K562 (cell line): ENCODE measurements around the gene GPR37L1. TPM values are rescaled to one million over a fixed set of nuclear protein-coding genes. Genes with fewer than 3 reads are reported as not detected.

Source experiments
- BMI1 ChIP-seq: fragments of 150-350 bp; IDR thresholded peaks from 2 replicates; pipeline ENCODE4 v1.6.1; 2014; ENCODE audit warnings: low read length
- EGR1 ChIP-seq: fragments of 450-650 bp; conservative IDR thresholded peaks from 2 replicates; pipeline ENCODE4 v1.6.1; 2017; ENCODE audit warnings: mild to moderate bottlenecking
- LARP7 ChIP-seq: fragments of 450-650 bp; IDR thresholded peaks from 2 replicates; pipeline ENCODE4 v1.6.1; 2016
- NCOA2 ChIP-seq, 2 experiments: fragments of 450-650 bp; IDR thresholded peaks; 2 replicates each; pipeline ENCODE4 v1.6.1; 2018; ENCODE audit warnings: mild to moderate bottlenecking in 2 of 2, moderate library complexity in 1 of 2; ENCODE audit not compliant: partially characterized antibody in 2 of 2
- NFE2 ChIP-seq: IDR thresholded peaks from 2 replicates; pipeline ENCODE4 v1.6.1; 2014; ENCODE audit warnings: antibody characterized with exemption, low read depth
- NFE2L1 ChIP-seq: fragments of 450-650 bp; IDR thresholded peaks from 2 replicates; pipeline ENCODE4 v1.6.1; 2016; ENCODE audit warnings: missing genetic modification characterization, low read depth, mild to moderate bottlenecking, missing compliant biosample characterization, moderate library complexity, borderline replicate concordance
- RNF219 ChIP-seq: fragments of 250-450 bp; sonication (Bioruptor Pico); IDR thresholded peaks from 2 replicates; pipeline ENCODE4 v1.5.0; 2022; ENCODE audit warnings: mild to moderate bottlenecking
- THAP12 ChIP-seq: fragments of 250-450 bp; sonication (Bioruptor Pico); IDR thresholded peaks from 2 replicates; pipeline ENCODE4 v1.9.0; 2021; ENCODE audit warnings: mild to moderate bottlenecking, inconsistent platforms
- ZBTB5 ChIP-seq: fragments of 450-650 bp; IDR thresholded peaks from 2 replicates; pipeline ENCODE4 v1.6.1; 2017; ENCODE audit warnings: antibody characterized with exemption
- polyA plus RNA-seq, 8 experiments: library from polyadenylated mRNA; depleted of rRNA in 4 of 8; stranded (reverse) in 5 of 8; unstranded in 3 of 8; fragments of >200 nt; fragmentation: Nextera tagmentation in 2 of 8; fragmentation: Illumina TruSeq in 1 of 8; extraction: Ambion mirVana in 2 of 8; extraction: Trizol in 1 of 8; gene quantifications; 2 replicates each; pipeline versions ENCODE4 v1.2.1 to v1.2.3, GENCODE V29; 2011 to 2014; ENCODE audit warnings: inconsistent platforms in 1 of 8, missing spikeins in 1 of 8
- total RNA-seq, 7 experiments: library from RNA; depleted of rRNA in 6 of 7; stranded (reverse); fragments of >200 nt in 6 of 7; fragmentation: Illumina TruSeq in 2 of 7; extraction: Trizol in 2 of 7; gene quantifications; 2 replicates each; pipeline versions ENCODE4 v1.2.1 to v1.2.3, GENCODE V29; 2011 to 2021; ENCODE audit warnings: low replicate concordance in 1 of 7
- TF ChIP-seq, protein P1 (sequence below): IDR thresholded peaks from 3 replicates; pipeline ENCODE4 v1.6.1; 2011; ENCODE audit warnings: borderline replicate concordance, mild to moderate bottlenecking; ENCODE audit not compliant: insufficient read length, insufficient read depth
- TF ChIP-seq, protein P2 (sequence below): sonication (generic); formaldehyde crosslinking; IDR thresholded peaks from 2 replicates; pipeline ENCODE4 v1.5.0; 2020; ENCODE audit warnings: missing genetic modification reagents

Gene GPR37L1
- total and polyA plus RNA-seq, 9 of the 15 experiments (the other 6 are each of a cell fraction or from before 2014, with no cell fraction given), result not detected

GRCh38 chr1:202105571-202106339 is 17.0 kb upstream of the GPR37L1 start (continued):
- TF ChIP-seq THAP12 (CRISPR knock-in tag) (no peak), NCOA2 (IDR thresholded peaks at IDR 0.05; ENCODE audit: partially characterized antibody in 2 of 2) (no peak), EGR1 (peak; percentile 29; the same call in 1 of the 2 replicates), ZBTB5 (no peak), LARP7 (no peak), NFE2 (no peak), NFE2L1 (tag) (no peak), RNF219 (CRISPR knock-in tag) (no peak), BMI1 (no peak)
- TF ChIP-seq, protein P1, sequence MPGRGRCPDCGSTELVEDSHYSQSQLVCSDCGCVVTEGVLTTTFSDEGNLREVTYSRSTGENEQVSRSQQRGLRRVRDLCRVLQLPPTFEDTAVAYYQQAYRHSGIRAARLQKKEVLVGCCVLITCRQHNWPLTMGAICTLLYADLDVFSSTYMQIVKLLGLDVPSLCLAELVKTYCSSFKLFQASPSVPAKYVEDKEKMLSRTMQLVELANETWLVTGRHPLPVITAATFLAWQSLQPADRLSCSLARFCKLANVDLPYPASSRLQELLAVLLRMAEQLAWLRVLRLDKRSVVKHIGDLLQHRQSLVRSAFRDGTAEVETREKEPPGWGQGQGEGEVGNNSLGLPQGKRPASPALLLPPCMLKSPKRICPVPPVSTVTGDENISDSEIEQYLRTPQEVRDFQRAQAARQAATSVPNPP, result no peak
- TF ChIP-seq, protein P2, sequence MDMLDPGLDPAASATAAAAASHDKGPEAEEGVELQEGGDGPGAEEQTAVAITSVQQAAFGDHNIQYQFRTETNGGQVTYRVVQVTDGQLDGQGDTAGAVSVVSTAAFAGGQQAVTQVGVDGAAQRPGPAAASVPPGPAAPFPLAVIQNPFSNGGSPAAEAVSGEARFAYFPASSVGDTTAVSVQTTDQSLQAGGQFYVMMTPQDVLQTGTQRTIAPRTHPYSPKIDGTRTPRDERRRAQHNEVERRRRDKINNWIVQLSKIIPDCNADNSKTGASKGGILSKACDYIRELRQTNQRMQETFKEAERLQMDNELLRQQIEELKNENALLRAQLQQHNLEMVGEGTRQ (CRISPR knock-in tag), result no peak
